OCI-LY1 (cell line): ENCODE results near the gene TBC1D5.

Experiments used
- EZH2 ChIP-seq: fragments of 200-600 bp; sonication (generic), shearing (Covaris generic); IDR thresholded peaks from 2 replicates; pipeline ENCODE4 v1.8.0; 2017; ENCODE audit warnings: borderline replicate concordance, mixed run types, mild to moderate bottlenecking, antibody characterized with exemption, low read length, moderate library complexity, mixed read lengths
- TF ChIP-seq, protein P1 (sequence below): fragments of 200-600 bp; sonication (generic), shearing (Covaris generic); IDR thresholded peaks from 2 replicates; pipeline ENCODE4 v1.5.1; 2017; ENCODE audit warnings: mild to moderate bottlenecking, antibody characterized with exemption, low read length, moderate library complexity, mixed read lengths

- TF ChIP-seq, protein P1, sequence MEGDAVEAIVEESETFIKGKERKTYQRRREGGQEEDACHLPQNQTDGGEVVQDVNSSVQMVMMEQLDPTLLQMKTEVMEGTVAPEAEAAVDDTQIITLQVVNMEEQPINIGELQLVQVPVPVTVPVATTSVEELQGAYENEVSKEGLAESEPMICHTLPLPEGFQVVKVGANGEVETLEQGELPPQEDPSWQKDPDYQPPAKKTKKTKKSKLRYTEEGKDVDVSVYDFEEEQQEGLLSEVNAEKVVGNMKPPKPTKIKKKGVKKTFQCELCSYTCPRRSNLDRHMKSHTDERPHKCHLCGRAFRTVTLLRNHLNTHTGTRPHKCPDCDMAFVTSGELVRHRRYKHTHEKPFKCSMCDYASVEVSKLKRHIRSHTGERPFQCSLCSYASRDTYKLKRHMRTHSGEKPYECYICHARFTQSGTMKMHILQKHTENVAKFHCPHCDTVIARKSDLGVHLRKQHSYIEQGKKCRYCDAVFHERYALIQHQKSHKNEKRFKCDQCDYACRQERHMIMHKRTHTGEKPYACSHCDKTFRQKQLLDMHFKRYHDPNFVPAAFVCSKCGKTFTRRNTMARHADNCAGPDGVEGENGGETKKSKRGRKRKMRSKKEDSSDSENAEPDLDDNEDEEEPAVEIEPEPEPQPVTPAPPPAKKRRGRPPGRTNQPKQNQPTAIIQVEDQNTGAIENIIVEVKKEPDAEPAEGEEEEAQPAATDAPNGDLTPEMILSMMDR, result no peak
- no peak for TF ChIP-seq EZH2
These were observed 503.0 kb downstream of the TBC1D5 start for GRCh38 chr3:17239417-17239816.
